Esophagus squamous epithelium (tissue), 5 donors: ENCODE measurements around the gene EGFL6. TPM values are rescaled to one million over a fixed set of nuclear protein-coding genes. Genes with fewer than 3 reads are reported as not detected.
A peak's percentile ranks its signal among the peaks of the same experiment; 100 is the strongest.

Experiments used
- DNase-seq: peaks from one replicate; lab custom pipeline; 2025; lab: John Stamatoyannopoulos, UW
- H3K27ac ChIP-seq, 4 donors: fragments of 200-600 bp; sonication (generic); one replicate each; pipeline ENCODE4 v1.5.1; 2016 to 2019; ENCODE audit warnings: mild to moderate bottlenecking in 1 of 4
- H3K27me3 ChIP-seq, 4 donors: fragments of 200-600 bp; sonication (generic); 1 replicate in 3 of 4; 2 replicates in 1 of 4; pipeline versions ENCODE4 v1.5.1 to v1.6.0; 2017 to 2021; ENCODE audit warnings: antibody characterized with exemption in 1 of 4
- H3K36me3 ChIP-seq, 3 donors: fragments of 200-600 bp; sonication (generic); one replicate each; pipeline ENCODE4 v1.5.1; 2016 to 2019
- H3K4me1 ChIP-seq, 3 donors: fragments of 200-600 bp; sonication (generic); one replicate each; pipeline ENCODE4 v1.5.1; 2017 to 2019
- H3K4me3 ChIP-seq, 4 donors: fragments of 200-600 bp; sonication (generic); 1 replicate in 3 of 4; 2 replicates in 1 of 4; pipeline ENCODE4 v1.5.1; 2016 to 2019; ENCODE audit warnings: mild to moderate bottlenecking in 2 of 4, moderate library complexity in 1 of 4
- H3K9me3 ChIP-seq, 3 donors: fragments of 200-600 bp; sonication (generic); one replicate each; pipeline ENCODE4 v1.5.1; 2016 to 2019
- POLR2A ChIP-seq, 4 donors: fragments of 450-650 bp; IDR thresholded peaks; one replicate each; pipeline ENCODE4 v1.6.1; 2017; ENCODE audit warnings: antibody characterized with exemption in 4 of 4, mild to moderate bottlenecking in 4 of 4, moderate library complexity in 3 of 4
- WGBS, 2 donors: methylation state at CpG; one replicate each; pipeline ENCODE4 v1.1.5; 2018; 5-methylcytosine and 5-hydroxymethylcytosine counted together
- intact Hi-C: fragments of 100-400 bp; cut with DNase I; formaldehyde crosslinking; loops from one replicate; pipeline ENCODE4 v1.15.0; 2022
- total RNA-seq, 4 donors: library from RNA; depleted of rRNA; stranded (reverse); fragments of >200 nt; gene quantifications; one replicate each; pipeline ENCODE4 v1.1.0, GENCODE V29; 2016
- TF ChIP-seq, protein P1 (sequence below), 6 experiments: fragments of 450-650 bp in 4 of 6; fragments of 200-600 bp in 2 of 6; sonication (generic) in 2 of 6; IDR thresholded peaks; one replicate each; pipeline ENCODE4 v1.5.1; 2016 to 2019; ENCODE audit warnings: antibody characterized with exemption in 6 of 6, mild to moderate bottlenecking in 4 of 6, moderate library complexity in 4 of 6
- donor health status: DM: yes; HTN: yes; CAD: no.

EGFL6 gene, protein sequence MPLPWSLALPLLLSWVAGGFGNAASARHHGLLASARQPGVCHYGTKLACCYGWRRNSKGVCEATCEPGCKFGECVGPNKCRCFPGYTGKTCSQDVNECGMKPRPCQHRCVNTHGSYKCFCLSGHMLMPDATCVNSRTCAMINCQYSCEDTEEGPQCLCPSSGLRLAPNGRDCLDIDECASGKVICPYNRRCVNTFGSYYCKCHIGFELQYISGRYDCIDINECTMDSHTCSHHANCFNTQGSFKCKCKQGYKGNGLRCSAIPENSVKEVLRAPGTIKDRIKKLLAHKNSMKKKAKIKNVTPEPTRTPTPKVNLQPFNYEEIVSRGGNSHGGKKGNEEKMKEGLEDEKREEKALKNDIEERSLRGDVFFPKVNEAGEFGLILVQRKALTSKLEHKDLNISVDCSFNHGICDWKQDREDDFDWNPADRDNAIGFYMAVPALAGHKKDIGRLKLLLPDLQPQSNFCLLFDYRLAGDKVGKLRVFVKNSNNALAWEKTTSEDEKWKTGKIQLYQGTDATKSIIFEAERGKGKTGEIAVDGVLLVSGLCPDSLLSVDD
- total RNA-seq, result 1 to 10 TPM in 3 of 4 donors, under 1 TPM in 1; 0.92 to 6.8 (median 1.8) TPM

DNA sequence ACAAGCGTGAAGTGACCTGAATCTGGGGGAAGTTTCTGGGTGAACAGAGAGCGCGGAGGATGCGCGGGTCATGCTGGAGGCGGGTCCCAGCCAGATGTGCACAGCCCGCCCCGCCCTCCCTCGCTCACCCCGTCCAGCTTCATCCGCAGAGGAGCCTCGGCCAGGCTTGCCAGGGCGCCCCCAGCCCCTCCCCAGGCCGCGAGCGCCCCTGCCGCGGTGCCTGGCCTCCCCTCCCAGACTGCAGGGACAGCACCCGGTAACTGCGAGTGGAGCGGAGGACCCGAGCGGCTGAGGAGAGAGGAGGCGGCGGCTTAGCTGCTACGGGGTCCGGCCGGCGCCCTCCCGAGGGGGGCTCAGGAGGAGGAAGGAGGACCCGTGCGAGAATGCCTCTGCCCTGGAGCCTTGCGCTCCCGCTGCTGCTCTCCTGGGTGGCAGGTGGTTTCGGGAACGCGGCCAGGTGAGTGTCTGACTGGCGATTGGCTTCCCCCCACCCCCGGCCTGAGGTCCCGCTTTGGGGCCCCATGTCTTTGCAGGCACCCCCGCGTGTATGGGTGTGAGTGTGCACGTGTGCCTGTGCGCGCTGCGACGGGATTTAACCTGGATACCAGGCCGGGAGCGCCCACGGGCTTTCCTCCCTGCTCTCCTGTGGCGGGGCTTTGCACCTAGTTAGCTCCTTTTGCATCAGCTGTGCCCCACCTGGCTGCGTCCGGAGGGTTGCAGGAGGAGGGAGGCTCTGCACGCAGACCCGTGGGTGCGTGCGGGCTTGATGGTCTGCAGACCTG is at the start of gene EGFL6:
TSS of gene EGFL6 (plus strand) at position 123 of the 782 bp plus-strand sequence. CDS start at position 384, 261 bp downstream.
- peak within 1 kb of the TSS in 3 of 4 donors; percentile 9 to 53 (median 32) for H3K4me3 ChIP-seq
- no peak for DNase-seq
- no peaks in the 10 kb centered on the region for H3K36me3 ChIP-seq
- peaks cover 0 to 9% (median 0%) of the 10 kb centered on the region in 3 donors for H3K4me1 ChIP-seq
- 5 to 40% methylated on average over 7 to 11 of the region's 57 CpGs for WGBS, 2 donors
- no peaks in the 10 kb centered on the region for H3K9me3 ChIP-seq
- H3K27ac ChIP-seq, result no peak within 1 kb of the TSS
- intact Hi-C loops, result no loop called here
- H3K27me3 ChIP-seq, result peaks cover 0 to 22% (median 5%) of the 10 kb centered on the region in 4 donors
- TF ChIP-seq, protein P1, sequence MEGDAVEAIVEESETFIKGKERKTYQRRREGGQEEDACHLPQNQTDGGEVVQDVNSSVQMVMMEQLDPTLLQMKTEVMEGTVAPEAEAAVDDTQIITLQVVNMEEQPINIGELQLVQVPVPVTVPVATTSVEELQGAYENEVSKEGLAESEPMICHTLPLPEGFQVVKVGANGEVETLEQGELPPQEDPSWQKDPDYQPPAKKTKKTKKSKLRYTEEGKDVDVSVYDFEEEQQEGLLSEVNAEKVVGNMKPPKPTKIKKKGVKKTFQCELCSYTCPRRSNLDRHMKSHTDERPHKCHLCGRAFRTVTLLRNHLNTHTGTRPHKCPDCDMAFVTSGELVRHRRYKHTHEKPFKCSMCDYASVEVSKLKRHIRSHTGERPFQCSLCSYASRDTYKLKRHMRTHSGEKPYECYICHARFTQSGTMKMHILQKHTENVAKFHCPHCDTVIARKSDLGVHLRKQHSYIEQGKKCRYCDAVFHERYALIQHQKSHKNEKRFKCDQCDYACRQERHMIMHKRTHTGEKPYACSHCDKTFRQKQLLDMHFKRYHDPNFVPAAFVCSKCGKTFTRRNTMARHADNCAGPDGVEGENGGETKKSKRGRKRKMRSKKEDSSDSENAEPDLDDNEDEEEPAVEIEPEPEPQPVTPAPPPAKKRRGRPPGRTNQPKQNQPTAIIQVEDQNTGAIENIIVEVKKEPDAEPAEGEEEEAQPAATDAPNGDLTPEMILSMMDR (IDR thresholded peaks at IDR 0.05), result no peak
- TF ChIP-seq POLR2A (IDR thresholded peaks at IDR 0.05), result no peak

DNA sequence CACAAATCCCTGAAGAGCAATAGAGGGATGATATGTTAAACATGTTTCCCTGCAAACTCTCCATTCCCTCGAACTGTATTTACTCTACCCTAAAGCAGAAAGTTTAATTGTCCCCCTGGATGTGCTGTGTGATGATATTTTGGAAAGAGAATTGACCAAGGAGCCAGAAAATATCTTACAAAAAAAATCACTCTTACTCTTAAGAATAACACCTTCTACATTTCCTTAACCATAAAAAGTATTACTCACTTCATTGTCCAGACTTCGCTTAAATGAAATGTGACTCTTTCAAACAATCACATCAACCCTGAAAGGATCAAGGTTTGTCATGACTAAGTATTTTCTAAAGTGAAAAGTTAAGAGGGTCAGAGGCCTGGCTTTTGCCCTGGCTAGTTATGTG is 49.0 kb upstream of the EGFL6 start:
- TF ChIP-seq, protein P1 (IDR thresholded peaks at IDR 0.05), result no peak
- TF ChIP-seq POLR2A (IDR thresholded peaks at IDR 0.05), result no peak
- intact Hi-C loops, result no loop called here
- Histone ChIP-seq H3K27me3 (no peaks in the 10 kb centered on the region), H3K4me1 (peaks cover 0 to 17% (median 0%) of the 10 kb centered on the region in 3 donors), H3K9me3 (no peaks in the 10 kb centered on the region), H3K4me3 (no peak overlapping the region), H3K27ac (no peak overlapping the region), H3K36me3 (no peaks in the 10 kb centered on the region)
- DNase-seq, result no peak
- 41 to 60% methylated on average over 2 of the region's 2 CpGs for WGBS, 2 donors

DNA sequence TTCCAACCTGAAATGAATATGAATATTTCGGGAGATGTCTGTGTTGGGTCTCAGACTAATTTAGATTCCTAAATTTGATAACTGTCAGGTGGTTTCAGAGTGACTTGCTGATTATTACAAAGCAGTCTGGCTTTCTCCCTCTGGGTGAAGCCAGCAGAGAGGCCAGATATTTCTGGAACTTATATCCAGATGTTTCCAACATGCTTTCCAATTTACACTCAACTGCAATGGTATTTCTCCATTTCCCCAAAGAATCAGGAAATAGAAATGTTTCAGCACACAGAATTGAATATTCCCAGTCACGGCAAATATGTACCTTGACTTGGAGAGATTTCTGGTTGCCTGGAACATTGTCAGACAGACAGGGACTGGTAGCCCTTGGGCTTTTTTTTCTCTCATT is 48.5 kb upstream of the EGFL6 start:
- H3K4me1 ChIP-seq, result peaks cover 0 to 17% (median 0%) of the 10 kb centered on the region in 3 donors
- no peak for DNase-seq
- no peak overlapping the region for H3K4me3 ChIP-seq
- H3K9me3 ChIP-seq, result no peaks in the 10 kb centered on the region
- WGBS, 2 donors, result 61 to 76% methylated on average over 2 of the region's 2 CpGs
- intact Hi-C loops, result no loop called here
- H3K27ac ChIP-seq, result no peak overlapping the region
- no peak for TF ChIP-seq POLR2A (IDR thresholded peaks at IDR 0.05)
- TF ChIP-seq, protein P1 (IDR thresholded peaks at IDR 0.05), result no peak
- H3K27me3 ChIP-seq, result no peaks in the 10 kb centered on the region
- no peaks in the 10 kb centered on the region for H3K36me3 ChIP-seq

DNA sequence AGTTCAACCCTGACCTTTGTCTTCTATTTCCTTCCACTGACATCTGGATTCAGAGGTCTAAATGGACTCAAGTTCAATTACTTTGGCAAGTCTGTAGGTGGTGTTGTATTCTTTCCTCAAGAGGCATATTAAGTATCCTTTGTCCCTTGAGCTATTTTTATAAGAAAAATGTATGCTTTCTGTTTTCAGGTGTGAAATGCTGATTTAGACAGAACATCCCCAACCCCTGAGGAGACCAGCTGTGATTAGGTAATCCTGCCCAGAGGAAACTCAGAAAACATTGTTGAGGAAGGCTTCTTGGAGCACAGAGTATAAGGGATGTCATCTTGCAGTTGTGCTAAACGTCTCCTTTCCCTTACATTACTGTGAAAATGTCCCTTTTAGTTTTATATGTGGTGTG is 46.6 kb upstream of the EGFL6 start:
- Histone ChIP-seq H3K36me3 (no peaks in the 10 kb centered on the region), H3K4me1 (peaks cover 0 to 13% (median 0%) of the 10 kb centered on the region in 3 donors), H3K9me3 (no peaks in the 10 kb centered on the region), H3K27ac (no peak overlapping the region), H3K4me3 (no peak overlapping the region), H3K27me3 (no peaks in the 10 kb centered on the region)
- 47 to 79% methylated on average over 1 of the region's 1 CpG for WGBS, 2 donors
- intact Hi-C loops, result no loop called here
- DNase-seq, result no peak
- no peak for TF ChIP-seq POLR2A (IDR thresholded peaks at IDR 0.05)
- TF ChIP-seq, protein P1 (IDR thresholded peaks at IDR 0.05), result no peak
